HepG2 (cell line): ENCODE data around the gene HES2. TPM values are rescaled to one million over a fixed set of nuclear protein-coding genes. Genes with fewer than 3 reads are reported as not detected.

Experiments used
- ARNT ChIP-seq: fragments of 450-650 bp; IDR thresholded peaks from 2 replicates; pipeline ENCODE4 v1.6.1; 2017
- ATF5 ChIP-seq: sonication (generic); formaldehyde crosslinking; IDR thresholded peaks from 2 replicates; pipeline ENCODE4 v1.4.0; 2020; ENCODE audit warnings: mild to moderate bottlenecking, low read depth, missing genetic modification reagents
- FOXC1 ChIP-seq: sonication (generic); formaldehyde crosslinking; IDR thresholded peaks from 2 replicates; pipeline ENCODE4 v1.8.0; 2022; ENCODE audit warnings: mild to moderate bottlenecking, missing genetic modification reagents, borderline replicate concordance
- HMG20B ChIP-seq: conservative IDR thresholded peaks from 2 replicates; pipeline ENCODE4 v1.6.1; 2016; ENCODE audit warnings: missing genetic modification reagents, missing compliant biosample characterization
- IRF2 ChIP-seq: IDR thresholded peaks from 2 replicates; pipeline ENCODE4 v1.6.1; 2018; ENCODE audit warnings: missing genetic modification reagents, missing compliant biosample characterization
- JUND ChIP-seq: sonication (generic); formaldehyde crosslinking; IDR thresholded peaks from 2 replicates; pipeline ENCODE4 v1.8.0; 2022; ENCODE audit warnings: mild to moderate bottlenecking, missing genetic modification reagents
- KMT2B ChIP-seq: IDR thresholded peaks from 2 replicates; pipeline ENCODE4 v1.6.1; 2016; ENCODE audit warnings: missing genetic modification reagents, missing compliant biosample characterization
- MIER2 ChIP-seq: IDR thresholded peaks from 2 replicates; pipeline ENCODE4 v1.6.1; 2016; ENCODE audit warnings: missing biosample characterization, missing genetic modification reagents
- NCOR1 ChIP-seq: fragments of 200-600 bp; sonication (generic); IDR thresholded peaks from 2 replicates; pipeline ENCODE4 v1.7.0; 2017; ENCODE audit warnings: antibody characterized with exemption, low read length, borderline replicate concordance
- NR2F6 ChIP-seq, 2 experiments: IDR thresholded peaks; 2 replicates each; pipeline ENCODE4 v1.6.1; 2016; ENCODE audit warnings: antibody characterized with exemption in 1 of 2, mild to moderate bottlenecking in 1 of 2
- RARG ChIP-seq: sonication (generic); formaldehyde crosslinking; IDR thresholded peaks from 2 replicates; pipeline ENCODE4 v1.4.0; 2020; ENCODE audit warnings: low read depth, mild to moderate bottlenecking, missing genetic modification reagents
- SMC3 ChIP-seq: IDR thresholded peaks from 2 replicates; pipeline ENCODE4 v1.6.1; 2011; ENCODE audit warnings: low read length, improper control_type of control experiment
- SNRNP70 ChIP-seq: fragments of 200-400 bp; formaldehyde crosslinking; IDR thresholded peaks from 2 replicates; pipeline ENCODE4 v1.6.1; 2017; ENCODE audit warnings: mild to moderate bottlenecking, low read depth, low read length, moderate library complexity
- TGIF2 ChIP-seq: IDR thresholded peaks from 2 replicates; pipeline ENCODE4 v1.6.1; 2016; ENCODE audit warnings: control low read depth, missing compliant biosample characterization
- ZBTB21 ChIP-seq: sonication (generic); formaldehyde crosslinking; IDR thresholded peaks from 2 replicates; pipeline ENCODE4 v1.4.0; 2020; ENCODE audit warnings: missing genetic modification reagents
- ZBTB34 ChIP-seq: sonication (generic); formaldehyde crosslinking; IDR thresholded peaks from 2 replicates; pipeline ENCODE4 v1.8.0; 2022; ENCODE audit warnings: mild to moderate bottlenecking, missing genetic modification reagents
- ZNF350 ChIP-seq: sonication (generic); formaldehyde crosslinking; IDR thresholded peaks from 2 replicates; pipeline ENCODE4 v1.4.0; 2020; ENCODE audit warnings: mild to moderate bottlenecking, low read depth, missing genetic modification reagents, borderline replicate concordance
- ZNF629 ChIP-seq: sonication (generic); formaldehyde crosslinking; conservative IDR thresholded peaks from 2 replicates; pipeline ENCODE4 v1.5.0; 2020; ENCODE audit warnings: missing genetic modification reagents
- ZNF768 ChIP-seq: sonication (generic); formaldehyde crosslinking; IDR thresholded peaks from 2 replicates; pipeline ENCODE4 v1.4.0; 2020; ENCODE audit warnings: missing genetic modification reagents
- ZNF782 ChIP-seq: sonication (generic); formaldehyde crosslinking; IDR thresholded peaks from 2 replicates; pipeline ENCODE4 v1.4.0; 2020; ENCODE audit warnings: missing genetic modification reagents, mild to moderate bottlenecking, borderline replicate concordance
- polyA plus RNA-seq, 8 experiments: library from polyadenylated mRNA; depleted of rRNA in 3 of 8; stranded (reverse) in 7 of 8; unstranded in 1 of 8; fragments of >200 nt; fragmentation: Illumina TruSeq in 4 of 8; extraction: Trizol in 4 of 8; gene quantifications; 2 replicates each; pipeline versions ENCODE4 v1.2.1 to v1.2.3, GENCODE V29; 2011 to 2016; ENCODE audit warnings: low read depth in 4 of 8, missing spikeins in 1 of 8, mixed read lengths in 1 of 8; ENCODE audit not compliant: insufficient read depth in 1 of 8
- total RNA-seq, 5 experiments: library from RNA; depleted of rRNA; stranded (reverse); fragments of >200 nt; fragmentation: Illumina TruSeq; extraction: Trizol; gene quantifications; 2 replicates each; pipeline ENCODE4 v1.2.3, GENCODE V29; 2016; ENCODE audit warnings: low read depth in 1 of 5
- TF ChIP-seq, protein P1 (sequence below): fragments of 450-650 bp; IDR thresholded peaks from 2 replicates; pipeline ENCODE4 v1.6.1; 2017; ENCODE audit warnings: mild to moderate bottlenecking
- TF ChIP-seq, protein P2 (sequence below): sonication (generic); formaldehyde crosslinking; IDR thresholded peaks from 2 replicates; pipeline ENCODE4 v1.4.0; 2020; ENCODE audit warnings: missing genetic modification reagents

HES2 gene
- total and polyA plus RNA-seq, 2 of the 13 experiments (the other 11 are each of a cell fraction or from before 2014, with no cell fraction given) = 0.11 to 0.17 TPM

GRCh38 chr1:6438047-6438525 lies 18.4 kb upstream of the HES2 start (continued):
- no peak for TF ChIP-seq ZBTB21
- TF ChIP-seq SNRNP70 = no peak
- TF ChIP-seq, protein P1, sequence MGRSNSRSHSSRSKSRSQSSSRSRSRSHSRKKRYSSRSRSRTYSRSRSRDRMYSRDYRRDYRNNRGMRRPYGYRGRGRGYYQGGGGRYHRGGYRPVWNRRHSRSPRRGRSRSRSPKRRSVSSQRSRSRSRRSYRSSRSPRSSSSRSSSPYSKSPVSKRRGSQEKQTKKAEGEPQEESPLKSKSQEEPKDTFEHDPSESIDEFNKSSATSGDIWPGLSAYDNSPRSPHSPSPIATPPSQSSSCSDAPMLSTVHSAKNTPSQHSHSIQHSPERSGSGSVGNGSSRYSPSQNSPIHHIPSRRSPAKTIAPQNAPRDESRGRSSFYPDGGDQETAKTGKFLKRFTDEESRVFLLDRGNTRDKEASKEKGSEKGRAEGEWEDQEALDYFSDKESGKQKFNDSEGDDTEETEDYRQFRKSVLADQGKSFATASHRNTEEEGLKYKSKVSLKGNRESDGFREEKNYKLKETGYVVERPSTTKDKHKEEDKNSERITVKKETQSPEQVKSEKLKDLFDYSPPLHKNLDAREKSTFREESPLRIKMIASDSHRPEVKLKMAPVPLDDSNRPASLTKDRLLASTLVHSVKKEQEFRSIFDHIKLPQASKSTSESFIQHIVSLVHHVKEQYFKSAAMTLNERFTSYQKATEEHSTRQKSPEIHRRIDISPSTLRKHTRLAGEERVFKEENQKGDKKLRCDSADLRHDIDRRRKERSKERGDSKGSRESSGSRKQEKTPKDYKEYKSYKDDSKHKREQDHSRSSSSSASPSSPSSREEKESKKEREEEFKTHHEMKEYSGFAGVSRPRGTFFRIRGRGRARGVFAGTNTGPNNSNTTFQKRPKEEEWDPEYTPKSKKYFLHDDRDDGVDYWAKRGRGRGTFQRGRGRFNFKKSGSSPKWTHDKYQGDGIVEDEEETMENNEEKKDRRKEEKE = no peak
- peak; percentile 53; the same call in 1 of the 2 replicates for TF ChIP-seq SMC3
- 0 out of 2 replicates have a peak, but pooled peaks have one; percentile 4 for TF ChIP-seq ZNF629 (CRISPR knock-in tag)
- TF ChIP-seq ATF5 = no peak
- TF ChIP-seq NCOR1 = no peak
- TF ChIP-seq, protein P2, sequence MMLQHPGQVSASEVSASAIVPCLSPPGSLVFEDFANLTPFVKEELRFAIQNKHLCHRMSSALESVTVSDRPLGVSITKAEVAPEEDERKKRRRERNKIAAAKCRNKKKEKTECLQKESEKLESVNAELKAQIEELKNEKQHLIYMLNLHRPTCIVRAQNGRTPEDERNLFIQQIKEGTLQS = no peak
- 0 out of 2 replicates have a peak, but pooled peaks have one; percentile 18 for TF ChIP-seq IRF2 (CRISPR knock-in tag)
- TF ChIP-seq ZNF350 = 0 out of 2 replicates have a peak, but pooled peaks have one; percentile 22
- peak; percentile 59; the same call in 1 of the 2 replicates for TF ChIP-seq ZNF782 (CRISPR knock-in tag)
- no peak for TF ChIP-seq JUND (CRISPR knock-in tag)
- no peak for TF ChIP-seq RARG (CRISPR knock-in tag)
- no peak for TF ChIP-seq FOXC1 (CRISPR knock-in tag)
- no peak for TF ChIP-seq TGIF2 (CRISPR knock-in tag)
- TF ChIP-seq NR2F6 (IDR thresholded peaks at IDR 0.05) = no peak
- TF ChIP-seq NR2F6 (CRISPR knock-in tag; IDR thresholded peaks at IDR 0.05) = 0 out of 2 replicates have a peak, but pooled peaks have one; percentile 12
- no peak for TF ChIP-seq HMG20B
- no peak for TF ChIP-seq ARNT
- no peak for TF ChIP-seq MIER2 (CRISPR knock-in tag)
- no peak for TF ChIP-seq ZBTB34 (CRISPR knock-in tag)
- TF ChIP-seq ZNF768 (CRISPR knock-in tag) = peak; percentile 68; the same call in 1 of the 2 replicates
- 0 out of 2 replicates have a peak, but pooled peaks have one; percentile 32 for TF ChIP-seq KMT2B (CRISPR knock-in tag)
- TF ChIP-seq, all 625 proteins: peak for 28
